GM12865 (cell line): Measurements from ENCODE around the gene DNMT3B.

Experiments
- DNase-seq: peaks from one replicate; pipeline ENCODE4 v3.0.0; 2010; ENCODE audit warnings: low read depth
- H3K4me3 ChIP-seq: 2 replicates; pipeline ENCODE4 v1.5.1; 2011; ENCODE audit warnings: mild to moderate bottlenecking, low read depth, low read length, control low read depth
- TF ChIP-seq, protein P1 (sequence below): IDR thresholded peaks from 2 replicates; pipeline ENCODE4 v1.5.1; 2011; ENCODE audit warnings: low read length, control low read depth, low read depth, inconsistent platforms; ENCODE audit not compliant: insufficient read depth; ENCODE audit errors: missing control alignments

Gene DNMT3B

DNA sequence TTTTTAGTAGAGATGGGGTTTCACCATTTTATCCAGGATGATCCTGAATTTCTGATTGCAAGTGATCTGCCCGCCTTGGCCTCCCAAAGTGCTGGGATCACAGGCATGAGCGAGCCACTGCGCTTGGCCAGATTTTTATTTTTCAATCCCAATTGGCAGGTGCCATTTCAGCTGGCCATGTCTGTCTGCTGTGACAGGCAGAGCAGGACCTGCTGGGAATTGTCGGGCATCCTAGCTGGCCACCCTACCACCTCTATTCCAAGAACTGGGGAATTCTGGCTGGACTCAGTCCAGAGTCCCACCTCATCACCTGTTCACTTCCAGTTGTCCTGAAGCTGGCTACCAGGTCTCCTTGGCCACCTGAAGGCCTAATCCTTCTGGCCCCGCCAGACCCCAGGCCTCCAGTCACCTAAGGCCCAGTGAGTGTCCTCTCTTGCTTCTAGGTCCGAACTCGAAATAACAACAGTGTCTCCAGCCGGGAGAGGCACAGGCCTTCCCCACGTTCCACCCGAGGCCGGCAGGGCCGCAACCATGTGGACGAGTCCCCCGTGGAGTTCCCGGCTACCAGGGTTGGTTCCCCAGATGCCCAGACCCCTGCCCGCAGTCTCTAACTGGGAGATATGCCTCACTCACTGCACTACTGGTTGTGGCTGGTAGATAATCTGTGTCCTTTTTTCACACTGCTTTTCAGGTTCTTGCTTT, 24.0 kb downstream of the DNMT3B start:
- TF ChIP-seq, protein P1, sequence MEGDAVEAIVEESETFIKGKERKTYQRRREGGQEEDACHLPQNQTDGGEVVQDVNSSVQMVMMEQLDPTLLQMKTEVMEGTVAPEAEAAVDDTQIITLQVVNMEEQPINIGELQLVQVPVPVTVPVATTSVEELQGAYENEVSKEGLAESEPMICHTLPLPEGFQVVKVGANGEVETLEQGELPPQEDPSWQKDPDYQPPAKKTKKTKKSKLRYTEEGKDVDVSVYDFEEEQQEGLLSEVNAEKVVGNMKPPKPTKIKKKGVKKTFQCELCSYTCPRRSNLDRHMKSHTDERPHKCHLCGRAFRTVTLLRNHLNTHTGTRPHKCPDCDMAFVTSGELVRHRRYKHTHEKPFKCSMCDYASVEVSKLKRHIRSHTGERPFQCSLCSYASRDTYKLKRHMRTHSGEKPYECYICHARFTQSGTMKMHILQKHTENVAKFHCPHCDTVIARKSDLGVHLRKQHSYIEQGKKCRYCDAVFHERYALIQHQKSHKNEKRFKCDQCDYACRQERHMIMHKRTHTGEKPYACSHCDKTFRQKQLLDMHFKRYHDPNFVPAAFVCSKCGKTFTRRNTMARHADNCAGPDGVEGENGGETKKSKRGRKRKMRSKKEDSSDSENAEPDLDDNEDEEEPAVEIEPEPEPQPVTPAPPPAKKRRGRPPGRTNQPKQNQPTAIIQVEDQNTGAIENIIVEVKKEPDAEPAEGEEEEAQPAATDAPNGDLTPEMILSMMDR = no peak
- DNase-seq = no peak
- no peak overlapping the region for H3K4me3 ChIP-seq

DNA sequence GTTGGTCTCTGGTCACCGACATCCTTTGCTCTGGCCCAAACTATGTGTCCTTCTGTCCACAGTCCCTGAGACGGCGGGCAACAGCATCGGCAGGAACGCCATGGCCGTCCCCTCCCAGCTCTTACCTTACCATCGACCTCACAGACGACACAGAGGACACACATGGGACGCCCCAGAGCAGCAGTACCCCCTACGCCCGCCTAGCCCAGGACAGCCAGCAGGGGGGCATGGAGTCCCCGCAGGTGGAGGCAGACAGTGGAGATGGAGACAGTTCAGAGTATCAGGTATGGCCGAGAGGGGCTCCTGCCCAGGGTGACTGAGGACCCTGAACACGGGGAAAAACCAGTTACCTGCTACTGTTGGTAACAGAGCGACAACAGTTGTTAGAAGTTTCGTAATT, 25.0 kb downstream of the DNMT3B start:
- H3K4me3 ChIP-seq = no peak overlapping the region
- TF ChIP-seq, protein P1 = no peak
- DNase-seq = no peak

DNA sequence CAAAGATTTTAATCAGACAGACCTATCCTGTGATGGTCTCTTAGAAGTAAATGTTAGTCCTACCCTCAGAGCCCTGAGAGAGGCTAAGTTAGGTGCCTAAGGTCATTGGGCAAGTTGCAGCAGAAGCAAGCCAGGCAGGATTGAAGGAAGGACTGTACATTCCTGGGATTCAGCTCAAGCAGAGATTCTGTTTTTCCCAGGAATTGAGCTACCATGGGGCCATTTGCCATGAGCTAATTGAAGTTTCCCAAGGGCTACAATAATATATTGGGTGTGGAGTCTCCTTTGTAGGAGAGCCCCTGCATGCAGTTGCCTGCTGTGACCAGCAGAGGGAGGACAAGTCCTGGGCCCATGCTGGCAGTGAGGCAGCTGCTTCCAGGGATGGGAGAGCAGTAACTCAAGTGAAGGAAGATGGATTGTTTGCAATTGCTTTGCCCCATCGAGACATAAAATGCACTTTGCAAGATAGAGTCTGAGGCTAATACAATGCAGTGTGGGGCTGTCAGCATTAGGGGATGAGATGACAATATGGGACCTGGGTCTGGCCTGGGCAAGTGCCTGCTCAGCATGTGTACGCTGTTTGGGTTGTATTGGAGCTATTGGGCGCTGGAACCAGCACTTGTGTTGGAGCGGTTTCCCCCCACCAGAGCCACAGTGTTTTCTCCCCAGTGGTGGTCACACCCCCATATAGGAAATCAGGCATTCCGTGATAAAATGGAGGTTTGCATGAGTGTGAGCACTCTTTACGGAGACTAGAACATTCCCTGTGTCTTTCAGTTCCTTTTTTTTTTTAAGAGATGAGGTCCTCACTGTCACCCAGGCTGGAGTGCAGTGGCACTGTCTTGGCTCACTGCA, 27.9 kb downstream of the DNMT3B start:
- TF ChIP-seq, protein P1 = peak; percentile 99
- H3K4me3 ChIP-seq = no peak overlapping the region
- DNase-seq = peak; percentile 77

DNA sequence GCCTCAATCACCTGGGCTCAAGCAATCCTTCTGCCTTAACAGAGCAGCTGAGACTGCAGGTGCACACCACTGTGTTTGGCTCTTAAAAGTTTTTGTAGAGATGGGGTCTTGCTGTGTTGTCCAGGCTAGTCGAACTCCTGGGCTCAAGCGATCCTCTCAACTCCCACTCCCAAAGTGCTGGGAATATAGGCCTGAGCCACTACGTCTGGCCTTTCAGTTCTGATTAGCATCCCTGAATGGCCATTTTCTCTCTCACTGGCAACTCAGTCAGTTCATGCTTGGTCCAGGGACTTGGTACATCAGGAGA, 28.5 kb downstream of the DNMT3B start:
- DNase-seq = no peak
- TF ChIP-seq, protein P1 = no peak
- H3K4me3 ChIP-seq = no peak overlapping the region

DNA sequence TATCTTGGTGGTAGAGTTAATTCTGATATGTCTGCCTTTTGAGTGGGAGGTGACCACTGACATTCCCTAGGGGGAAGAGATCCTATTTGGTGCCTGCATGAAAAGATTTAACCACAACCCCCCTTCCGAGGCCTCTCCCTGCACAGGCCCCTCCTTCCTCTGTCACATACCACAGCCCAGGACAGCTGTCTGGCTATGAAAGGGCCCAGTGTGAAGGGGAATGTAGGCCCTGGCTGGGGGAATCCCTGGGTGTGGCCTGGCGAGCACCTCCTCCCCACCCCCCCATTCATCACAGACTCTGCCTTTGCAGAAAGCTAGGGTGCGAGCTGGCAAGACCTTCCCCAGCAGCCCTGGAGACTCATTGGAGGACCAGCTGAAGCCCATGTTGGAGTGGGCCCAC, 30.1 kb downstream of the DNMT3B start:
- peak; percentile 72 for DNase-seq
- H3K4me3 ChIP-seq = no peak overlapping the region
- TF ChIP-seq, protein P1 = no peak

DNA sequence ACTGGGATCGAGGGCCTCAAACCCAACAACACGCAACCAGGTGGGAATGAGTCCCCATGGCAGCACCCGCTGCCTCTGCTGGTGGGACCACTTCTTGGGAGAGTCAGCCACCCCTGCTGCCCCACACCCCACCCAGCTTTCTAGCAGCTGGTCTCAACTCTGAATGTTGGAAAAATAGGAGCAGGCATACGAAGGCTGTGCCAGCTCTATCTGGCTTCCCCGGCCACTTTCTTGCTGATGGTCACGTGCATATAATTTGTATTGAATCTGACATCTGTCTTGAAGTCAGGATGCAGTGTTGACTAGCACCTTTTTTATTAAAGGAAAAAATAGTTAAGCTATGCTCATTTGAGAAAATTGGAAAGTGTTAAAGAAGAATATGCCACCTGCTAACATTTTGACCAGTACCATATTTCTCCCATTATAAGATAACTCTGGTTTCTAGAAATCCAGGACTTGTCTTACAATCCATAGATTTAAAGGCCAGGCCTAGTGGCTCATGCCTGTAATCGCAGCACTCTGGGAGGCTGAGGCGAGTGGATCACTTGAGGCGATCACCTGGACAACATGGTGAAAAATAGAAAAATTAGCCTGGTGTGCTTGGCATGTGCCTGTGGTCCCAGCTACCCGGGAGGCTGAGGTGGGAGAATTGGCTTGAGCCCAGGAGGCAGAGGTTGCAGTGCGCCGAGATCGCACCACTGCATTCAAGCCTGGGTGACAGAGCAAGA, 30.7 kb downstream of the DNMT3B start:
- DNase-seq = no peak
- H3K4me3 ChIP-seq = no peak overlapping the region
- TF ChIP-seq, protein P1 = no peak
